GM19397 (cell line): ENCODE data around the gene PAQR8.

Source experiments
- ATAC-seq: cut with Tn5 transposase; IDR thresholded peaks from one replicate; pipeline ENCODE4 v1.9.1; 2021; ENCODE audit warnings: mild to moderate bottlenecking, moderate library complexity; ENCODE audit not compliant: unreplicated experiment

Gene PAQR8

GRCh38 chr6:52457096-52457495, 95.1 kb downstream of the PAQR8 start:
- no peak for ATAC-seq
